K562 (cell line): ENCODE data around the gene JUNB.

Experiments used
- BDP1 ChIP-seq: IDR thresholded peaks from 3 replicates; pipeline ENCODE4 v1.6.1; 2011; ENCODE audit not compliant: insufficient read length, insufficient read depth
- CTCF ChIP-seq, 3 experiments: IDR thresholded peaks in 2 of 3; conservative IDR thresholded peaks in 1 of 3; 2 replicates each; pipeline ENCODE4 v1.5.1; 2011 to 2012; ENCODE audit warnings: low read length in 3 of 3, mild to moderate bottlenecking in 3 of 3, control low read depth in 2 of 3, improper control_type of control experiment in 1 of 3, inconsistent platforms in 1 of 3, low read depth in 1 of 3, mixed read lengths in 1 of 3, moderate library complexity in 1 of 3; ENCODE audit not compliant: insufficient read depth in 2 of 3
- MXI1 ChIP-seq: IDR thresholded peaks from 2 replicates; pipeline ENCODE4 v1.6.1; 2011; ENCODE audit warnings: low read depth, mild to moderate bottlenecking, improper control_type of control experiment, low read length
- NFIX ChIP-seq: fragments of 250-450 bp; sonication (Bioruptor Pico); IDR thresholded peaks from 2 replicates; pipeline ENCODE4 v1.4.0; 2020; ENCODE audit warnings: low read depth, mild to moderate bottlenecking, moderate library complexity
- PHTF2 ChIP-seq: fragments of 250-450 bp; sonication (Bioruptor Pico); IDR thresholded peaks from 2 replicates; pipeline ENCODE4 v1.5.0; 2021; ENCODE audit warnings: mild to moderate bottlenecking
- POLR2A ChIP-seq: fragments of 450-650 bp; conservative IDR thresholded peaks from 2 replicates; pipeline ENCODE4 v1.6.1; 2016
- POLR2AphosphoS5 ChIP-seq: IDR thresholded peaks from 2 replicates; pipeline ENCODE4 v1.6.1; 2011; ENCODE audit warnings: mild to moderate bottlenecking, low read depth, low read length, moderate library complexity; ENCODE audit not compliant: control insufficient read depth, insufficient read depth
- POLR2G ChIP-seq: fragments of 200-400 bp; formaldehyde crosslinking; IDR thresholded peaks from 2 replicates; pipeline ENCODE4 v1.6.1; 2017; ENCODE audit warnings: low read depth, mild to moderate bottlenecking, antibody characterized with exemption, low read length, moderate library complexity
- USF2 ChIP-seq: sonication (generic); formaldehyde crosslinking; IDR thresholded peaks from 2 replicates; pipeline ENCODE4 v1.5.0; 2020; ENCODE audit warnings: missing genetic modification reagents

- TF ChIP-seq CTCF (IDR thresholded peaks at IDR 0.05 in 2 of 3, conservative IDR thresholded peaks at IDR 0.05 in 1 of 3; ENCODE audit: insufficient read depth in 2 of 3, low read depth in 1 of 3, low read length in 3 of 3) (no peak), BDP1 (no peak), POLR2A (peak; percentile 98), POLR2AphosphoS5 (peak; percentile 90), POLR2G (peak; percentile 100), USF2 (CRISPR knock-in tag) (no peak), NFIX (CRISPR knock-in tag) (no peak), MXI1 (no peak), PHTF2 (no peak)
Measured at GRCh38 chr19:12801466-12802266, 10.4 kb downstream of the JUNB start, which contains the start of the genes PRDX2 and THSD8.
